ENCODE results near the gene HIF1AN.
"Not testable (repeated sequence)": the region's sequence is repeated elsewhere in the genome, so short reads cannot be mapped to it uniquely, and the experiment has no call there.

HIF1AN gene

GRCh38 chr10:100568912-100569311 lies 33.2 kb downstream of the HIF1AN start:
- no peak for TF ChIP-seq CTCF (IDR thresholded peaks at IDR 0.05; ENCODE audit: low read depth, low read length, missing control alignments)

GRCh38 chr10:100569687-100570481 lies 34.1 kb downstream of the HIF1AN start:
- 0 out of 2 replicates have a peak overlapping the region, but pooled peaks have one; percentile 6 for H3K4me3 ChIP-seq (replicated peaks; ENCODE audit: low read depth, low read length)
- no peak for DNase-seq (ENCODE audit: extremely low read depth, low read depth)
- peak; percentile 20 for TF ChIP-seq CTCF (IDR thresholded peaks at IDR 0.05; ENCODE audit: low read depth, low read length, missing control alignments)

More at GRCh38 chr10:100568912-100569311, 33.2 kb downstream of the HIF1AN start:
- H3K4me3 ChIP-seq (replicated peaks; ENCODE audit: low read depth, low read length) = no peak overlapping the region
- DNase-seq (ENCODE audit: extremely low read depth, low read depth) = no peak

GRCh38 chr10:100570506-100570905 lies 34.8 kb downstream of the HIF1AN start:
- DNase-seq (ENCODE audit: extremely low read depth, low read depth) = no peak
- no peak for TF ChIP-seq CTCF (IDR thresholded peaks at IDR 0.05; ENCODE audit: low read depth, low read length, missing control alignments)
- no peak overlapping the region for H3K4me3 ChIP-seq (replicated peaks; ENCODE audit: low read depth, low read length)

- H3K4me3 ChIP-seq (replicated peaks; ENCODE audit: low read depth, low read length) = no peak overlapping the region
- no peak for TF ChIP-seq CTCF (IDR thresholded peaks at IDR 0.05; ENCODE audit: low read depth, low read length, missing control alignments)
- DNase-seq (ENCODE audit: extremely low read depth, low read depth) = no peak
Measured at GRCh38 chr10:100571084-100571856, 35.5 kb downstream of the HIF1AN start.

GRCh38 chr10:100575146-100575545 lies 39.4 kb downstream of the HIF1AN start:
- not testable (repeated sequence) for DNase-seq (ENCODE audit: extremely low read depth, low read depth); H3K4me3 ChIP-seq (replicated peaks; ENCODE audit: low read depth, low read length)

- no peak for TF ChIP-seq CTCF (IDR thresholded peaks at IDR 0.05; ENCODE audit: low read depth, low read length, missing control alignments)
- no peak overlapping the region for H3K4me3 ChIP-seq (replicated peaks; ENCODE audit: low read depth, low read length)
- no peak for DNase-seq (ENCODE audit: extremely low read depth, low read depth)
Measured at GRCh38 chr10:100575585-100576281, 40.0 kb downstream of the HIF1AN start.

GRCh38 chr10:100576282-100576635 lies 40.5 kb downstream of the HIF1AN start:
- no peak overlapping the region for H3K4me3 ChIP-seq (replicated peaks; ENCODE audit: low read depth, low read length)
- TF ChIP-seq CTCF (IDR thresholded peaks at IDR 0.05; ENCODE audit: low read depth, low read length, missing control alignments) = no peak
- DNase-seq (ENCODE audit: extremely low read depth, low read depth) = no peak
